Germinal center (tissue), 1 donor: ENCODE measurements around the gene DUSP11.
"Not testable (repeated sequence)": the region's sequence is repeated elsewhere in the genome, so short reads cannot be mapped to it uniquely, and the experiment has no call there.

Experiments used
- DNase-seq: peaks from one replicate; pipeline ENCODE4 v3.0.0; 2012; ENCODE audit warnings: mixed read lengths, low spot score

DUSP11 gene

DNA sequence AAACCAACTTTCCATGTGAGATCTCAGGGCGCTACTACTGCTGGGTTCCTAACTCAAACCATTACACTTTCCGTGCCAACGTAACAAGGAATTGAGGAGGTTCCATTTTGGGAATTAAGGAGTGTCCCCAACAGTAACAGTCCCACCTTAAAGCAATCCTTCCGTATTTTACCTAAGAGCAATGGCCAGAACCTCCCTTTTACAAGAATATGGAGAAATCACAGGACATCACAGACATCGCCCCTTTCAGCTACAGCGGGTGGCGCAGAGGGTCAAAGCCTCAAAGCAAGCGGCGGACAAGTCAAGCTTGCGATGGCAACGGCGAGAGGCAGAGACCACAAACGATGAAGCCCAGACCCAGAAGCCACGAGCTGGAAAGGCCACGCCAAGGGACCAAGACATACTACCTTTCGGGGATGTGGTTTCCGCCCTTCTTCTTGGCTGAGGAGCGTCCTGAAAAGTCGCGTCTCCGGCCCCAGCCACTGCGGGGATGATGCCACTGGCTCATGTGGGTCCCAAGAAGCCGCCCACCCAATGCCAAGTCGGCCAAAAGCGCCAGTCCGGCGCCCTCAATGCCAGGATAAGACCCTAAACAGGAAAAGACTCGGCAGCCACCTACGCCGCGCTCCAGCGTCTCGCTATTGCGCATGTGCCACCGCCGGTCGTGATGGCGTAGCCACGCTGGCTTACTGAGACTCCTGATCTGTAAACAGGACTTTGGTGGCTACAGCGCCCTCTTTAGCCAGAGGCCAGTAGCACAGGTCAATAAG lies at the start of gene DUSP11:
Gene DUSP11, minus strand, starts transcription at position 637 of the 770 bp plus-strand sequence. Its CDS starts 129 bp downstream, at position 508.
- peak; percentile 95 for DNase-seq

DNA sequence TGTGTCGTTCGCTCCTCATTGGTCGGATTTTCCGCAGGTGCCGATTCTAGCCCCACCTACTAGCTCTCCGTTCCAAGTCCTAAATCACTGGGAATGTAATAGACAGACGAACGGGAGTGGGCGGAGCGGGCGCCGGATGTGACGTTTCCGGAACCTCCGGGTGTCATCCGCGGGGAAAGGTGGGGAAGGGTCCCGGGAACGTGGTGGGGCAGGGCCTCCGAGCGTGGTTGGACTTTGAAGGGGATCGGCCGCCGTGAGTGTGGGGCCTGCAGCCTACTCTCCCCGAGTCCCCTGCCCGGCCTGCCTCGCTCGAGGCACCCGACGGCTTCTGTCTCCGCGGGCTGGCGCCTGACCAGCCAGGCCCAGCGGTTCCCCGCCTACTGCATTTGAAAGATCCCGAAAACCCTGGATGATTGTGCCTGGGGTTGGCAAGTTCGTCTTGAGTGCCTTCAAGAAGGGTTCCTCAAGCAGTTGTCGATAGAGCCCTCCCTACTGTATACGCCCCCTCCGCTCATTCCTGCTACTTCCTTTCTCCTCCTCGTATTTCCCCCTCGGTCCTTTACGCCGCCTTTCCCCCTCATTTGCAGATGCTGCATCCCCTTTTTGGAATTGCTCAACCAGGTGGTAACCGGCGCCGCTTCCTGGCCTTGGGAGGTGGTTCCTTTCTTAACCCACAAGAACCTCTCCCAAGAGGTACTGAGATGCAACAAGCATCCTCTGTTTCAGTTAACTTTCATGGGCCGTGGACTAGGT lies 49.1 kb upstream of the DUSP11 start, which contains the start of gene STAMBP:
Gene STAMBP, plus strand, starts transcription at position 144 of the 753 bp plus-strand sequence. CDS start 1,896 bp downstream, outside the sequence.
- peak; percentile 93 for DNase-seq

DNA sequence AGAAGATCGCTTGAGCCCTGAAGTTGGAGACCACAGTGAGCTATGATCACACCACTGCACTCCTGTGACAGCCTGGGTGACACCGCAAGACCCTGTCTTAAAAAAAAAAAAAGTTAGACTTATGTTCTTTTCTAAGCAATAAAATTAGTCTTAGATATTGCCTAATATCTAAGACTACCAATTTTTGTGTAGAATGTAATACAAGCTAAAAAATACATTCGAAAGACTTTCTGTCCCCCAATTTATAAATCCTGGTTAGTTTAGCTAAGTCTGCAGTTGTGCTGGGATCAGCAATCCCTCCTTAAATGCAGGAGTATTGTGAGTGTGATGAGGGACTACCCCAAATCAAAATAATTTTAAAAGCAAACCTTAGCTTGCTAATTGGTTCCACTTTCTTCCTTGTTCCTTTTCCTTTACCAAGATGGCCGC lies 48.5 kb upstream of the DUSP11 start:
- no peak for DNase-seq

DNA sequence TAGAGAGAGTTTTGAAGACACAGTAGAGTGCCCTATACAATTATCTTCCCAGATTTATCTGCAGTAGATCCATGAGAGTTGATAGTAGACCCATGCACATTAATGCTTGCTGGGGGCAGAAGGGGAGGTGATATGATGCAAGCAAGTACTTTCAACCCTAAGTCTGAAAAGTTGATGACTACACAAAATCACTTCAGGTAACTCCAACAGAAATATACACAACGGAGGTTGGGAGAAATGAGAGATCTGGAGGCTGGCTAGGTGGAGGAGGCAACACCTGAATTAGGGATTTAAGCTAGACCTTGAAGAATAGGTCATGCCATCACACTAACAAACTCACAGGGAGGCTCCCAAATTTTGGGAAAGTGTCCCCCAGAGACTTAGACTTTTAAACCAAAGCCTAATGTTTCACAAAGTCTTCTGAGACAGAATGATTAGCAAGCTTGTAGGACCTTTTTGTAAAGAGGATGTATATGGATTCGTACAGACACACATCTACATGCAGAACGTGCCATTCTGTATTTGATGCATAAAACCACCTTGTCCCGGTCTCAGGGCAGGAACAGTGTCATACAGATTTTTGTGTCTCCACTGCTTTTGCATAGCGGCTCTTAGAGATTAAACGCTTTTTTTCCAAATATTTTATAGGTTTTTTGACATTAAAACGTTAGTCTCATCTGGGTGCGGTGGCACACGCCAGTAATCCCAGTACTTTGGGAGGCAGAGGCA lies 47.9 kb upstream of the DUSP11 start:
- DNase-seq, result no peak

DNA sequence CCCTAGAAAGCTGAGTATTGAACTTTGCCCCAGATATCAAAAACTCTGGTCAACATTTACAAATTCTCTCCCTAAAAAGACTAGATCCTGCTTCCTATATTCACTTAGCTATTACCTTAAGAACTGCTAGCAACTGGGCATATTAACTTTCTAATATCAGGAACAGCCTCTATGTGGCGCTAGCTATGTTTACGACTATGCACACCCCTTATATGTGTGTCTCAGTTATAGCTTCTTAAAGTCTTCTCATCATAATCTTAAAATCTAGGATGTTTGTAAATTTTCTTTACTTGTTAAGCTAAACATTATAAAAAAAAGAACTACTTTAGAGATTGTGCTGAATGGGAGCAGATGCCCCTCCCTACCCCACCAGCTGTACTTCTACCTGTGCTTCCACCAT lies 47.1 kb upstream of the DUSP11 start:
- no peak for DNase-seq

DNA sequence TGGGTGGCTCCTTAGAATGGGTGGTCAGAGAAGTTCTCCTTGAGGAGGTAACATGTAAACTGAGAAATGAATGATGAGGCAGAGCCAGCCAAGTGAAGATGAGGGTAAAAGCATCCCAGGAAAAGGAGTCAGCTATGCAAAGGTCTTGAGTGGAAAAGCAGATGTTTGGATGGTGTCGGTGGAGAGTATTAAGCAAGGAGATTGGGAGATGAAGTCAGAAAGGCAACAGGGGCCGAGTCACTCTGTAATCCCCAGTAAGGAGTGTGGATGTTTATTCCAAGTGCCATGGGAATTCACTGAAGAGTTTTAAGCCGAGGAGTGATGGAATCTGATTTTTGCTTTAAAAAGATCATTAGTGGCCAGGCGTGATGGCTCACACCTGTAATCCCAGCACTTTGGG lies 45.5 kb upstream of the DUSP11 start:
- DNase-seq, result no peak

DNA sequence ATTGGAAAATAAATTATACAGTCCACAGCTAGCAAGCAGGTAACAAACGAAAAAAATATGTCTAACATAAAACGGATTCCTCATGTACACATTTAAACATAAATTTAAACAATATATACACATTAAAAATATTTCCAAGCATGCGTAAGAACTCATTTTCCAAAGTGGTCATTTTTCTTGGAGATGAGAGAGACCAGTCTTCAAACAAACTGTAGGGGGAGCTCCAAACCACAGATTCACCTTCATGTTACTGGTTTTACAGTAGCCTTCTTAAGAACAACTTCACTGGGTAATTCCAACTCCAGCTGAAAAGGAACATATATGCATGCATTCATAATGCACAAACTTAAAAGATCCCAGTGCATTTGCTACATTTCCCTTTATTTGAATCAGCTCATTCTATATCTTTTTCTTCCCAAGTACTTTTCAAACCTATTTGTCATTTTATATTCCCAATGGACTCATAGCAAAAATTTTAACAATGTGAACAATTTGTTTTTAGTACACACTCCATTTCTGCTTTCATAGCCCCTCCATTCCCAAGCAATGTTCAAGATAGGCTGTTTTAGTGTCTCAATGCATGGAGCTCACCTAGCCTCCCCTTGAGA lies 44.1 kb upstream of the DUSP11 start:
- DNase-seq, result peak; percentile 54

DNA sequence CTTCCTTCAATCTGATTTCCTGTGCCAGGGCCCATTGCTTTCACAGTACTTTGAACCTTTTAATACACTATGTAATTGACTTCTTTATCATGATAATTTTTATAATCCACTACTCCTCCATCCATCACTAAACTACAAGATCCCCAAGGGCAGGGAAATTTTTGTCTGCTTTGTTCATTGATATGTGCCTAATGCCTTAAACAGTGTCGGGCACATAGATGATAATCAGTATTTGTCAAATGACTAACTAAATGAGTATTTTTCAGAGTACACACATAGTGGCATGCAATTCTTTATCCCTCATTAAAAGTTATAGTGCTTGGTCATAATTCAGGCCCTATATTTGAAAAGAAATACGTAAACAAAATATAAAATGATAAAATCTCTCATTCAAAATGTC lies 43.5 kb upstream of the DUSP11 start:
- no peak for DNase-seq

DNA sequence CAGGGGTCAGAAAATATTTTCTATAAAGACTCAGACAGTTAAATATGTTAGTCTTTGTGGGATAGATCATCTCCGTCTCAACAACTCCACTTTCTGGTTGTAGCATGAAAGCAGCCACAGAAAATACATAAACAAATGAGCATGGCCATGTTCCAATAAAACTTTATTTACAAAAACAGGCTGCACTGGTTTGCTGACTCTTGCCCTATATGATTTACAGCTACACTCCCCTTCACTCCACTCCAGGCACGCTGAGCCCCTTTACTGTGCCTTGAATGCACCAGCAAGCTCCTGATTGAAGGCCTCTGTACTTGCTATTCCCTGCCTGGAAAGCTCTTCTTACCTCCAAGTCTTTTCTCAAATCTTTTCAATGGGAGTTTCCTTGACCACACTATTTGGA lies 43.1 kb upstream of the DUSP11 start:
- no peak for DNase-seq

DNA sequence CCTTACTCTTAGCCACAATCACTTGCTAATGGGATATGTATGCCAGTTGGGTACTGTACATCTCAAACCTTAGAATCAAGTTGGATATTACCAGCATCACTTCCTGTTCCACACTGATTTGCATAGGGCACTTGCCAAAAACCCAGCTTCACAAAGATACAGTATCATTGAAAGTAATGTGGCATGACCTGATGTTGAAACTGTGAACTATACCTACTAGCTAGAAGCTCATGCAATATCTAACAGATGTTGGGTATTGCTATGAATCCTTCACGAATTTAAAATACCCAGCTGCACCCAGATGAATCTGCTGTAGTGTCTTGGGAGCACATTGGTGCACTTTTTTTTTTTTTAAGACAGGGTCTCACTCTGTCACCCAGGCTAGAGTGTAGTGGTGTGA lies 42.4 kb upstream of the DUSP11 start:
- peak; percentile 22 for DNase-seq

DNA sequence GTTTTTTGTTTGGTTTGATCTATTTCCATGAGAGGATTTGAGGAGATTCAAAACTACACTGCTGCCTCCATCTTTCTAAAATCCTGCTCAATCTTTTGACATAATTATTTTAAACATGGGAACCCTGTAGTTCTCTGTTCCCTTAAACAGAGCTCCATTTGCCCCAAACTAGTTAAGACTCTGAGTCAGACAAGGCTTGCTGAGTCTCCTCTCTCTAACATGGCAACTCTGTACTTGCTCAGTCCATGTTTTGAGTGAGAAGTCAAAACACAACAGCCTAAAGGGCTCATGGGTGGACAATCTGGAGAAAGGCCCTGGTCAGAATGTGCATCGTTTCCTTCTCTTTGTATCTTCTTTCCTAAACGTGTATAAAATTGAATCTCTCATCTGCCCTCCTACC lies 41.8 kb upstream of the DUSP11 start:
- DNase-seq, result no peak

DNA sequence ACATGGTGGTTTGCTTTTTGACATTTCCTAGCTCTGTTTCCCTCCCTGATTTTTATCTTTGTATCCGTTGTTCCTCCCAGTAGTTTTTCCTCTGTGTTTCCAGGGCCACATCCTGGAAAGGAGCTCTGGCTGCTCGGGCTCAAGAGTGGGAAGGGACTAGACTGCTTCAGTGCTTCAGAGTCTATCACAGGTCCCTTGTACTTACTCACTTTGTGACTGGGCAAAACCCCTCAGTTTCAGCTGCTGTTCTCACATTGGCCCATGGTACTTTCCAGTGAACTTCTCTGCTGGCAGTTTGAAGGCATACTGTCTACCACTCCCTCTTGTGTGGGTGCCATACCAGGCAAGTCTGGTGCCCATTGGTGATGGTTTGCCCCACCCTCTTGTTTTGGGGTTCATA lies 41.3 kb upstream of the DUSP11 start:
- DNase-seq, result no peak

DNA sequence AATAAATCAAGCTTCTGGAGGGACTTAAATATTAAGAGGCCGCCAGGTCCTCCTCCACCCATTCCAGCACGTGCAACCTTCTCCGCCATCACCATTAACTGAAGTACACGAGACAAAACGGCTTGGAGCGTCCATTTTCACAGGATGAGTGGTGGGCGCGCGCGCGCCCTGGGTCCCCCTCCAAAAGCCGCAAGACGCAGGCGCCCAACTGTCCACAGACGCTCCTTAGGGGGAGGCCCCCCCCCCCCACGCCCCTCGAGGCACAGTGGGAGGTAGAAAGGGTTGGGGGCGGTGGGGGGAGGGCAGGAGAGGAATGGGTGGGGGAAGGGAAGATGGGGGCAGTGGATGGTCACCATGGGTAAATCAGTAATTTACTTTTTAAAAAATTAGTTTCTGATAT lies 38.4 kb upstream of the DUSP11 start:
- no peak for DNase-seq

DNA sequence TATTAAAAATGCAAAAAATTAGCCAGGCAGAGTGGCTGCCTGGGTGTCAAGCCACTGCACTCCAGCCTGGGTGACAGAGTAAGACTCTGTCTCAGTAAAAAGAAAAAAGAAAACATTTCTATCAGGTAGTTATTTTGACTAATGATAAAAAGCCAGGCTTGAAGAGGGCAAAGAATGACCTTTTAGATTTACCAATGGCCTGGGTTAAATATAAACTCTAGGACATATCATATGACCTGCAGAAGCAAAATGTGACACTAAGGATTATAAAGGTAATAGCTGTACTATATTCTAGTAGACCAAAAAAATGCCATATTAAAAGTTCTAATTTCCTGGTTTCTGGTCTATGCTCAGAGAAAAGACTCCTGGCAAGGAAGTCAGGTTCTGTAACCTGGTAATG lies 32.7 kb upstream of the DUSP11 start:
- DNase-seq, result no peak

DNA sequence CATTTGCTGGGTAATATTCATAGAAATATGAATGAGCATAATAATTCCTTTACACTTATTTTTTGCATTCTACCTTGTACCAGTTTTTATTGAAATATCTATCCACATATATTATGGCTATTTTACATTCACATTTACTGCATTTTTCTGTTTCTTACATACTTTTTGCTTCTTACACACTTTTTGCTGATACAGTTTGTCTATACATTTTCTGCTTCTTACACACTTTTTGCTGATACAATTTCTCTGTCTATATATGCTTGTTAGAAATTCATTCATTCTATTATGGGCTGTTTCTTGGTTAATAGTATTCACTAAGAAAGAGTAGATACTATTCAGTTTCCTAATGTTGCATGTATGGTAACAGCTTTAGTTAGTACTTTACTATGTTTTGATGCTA lies 32.0 kb upstream of the DUSP11 start:
- no peak for DNase-seq

DNA sequence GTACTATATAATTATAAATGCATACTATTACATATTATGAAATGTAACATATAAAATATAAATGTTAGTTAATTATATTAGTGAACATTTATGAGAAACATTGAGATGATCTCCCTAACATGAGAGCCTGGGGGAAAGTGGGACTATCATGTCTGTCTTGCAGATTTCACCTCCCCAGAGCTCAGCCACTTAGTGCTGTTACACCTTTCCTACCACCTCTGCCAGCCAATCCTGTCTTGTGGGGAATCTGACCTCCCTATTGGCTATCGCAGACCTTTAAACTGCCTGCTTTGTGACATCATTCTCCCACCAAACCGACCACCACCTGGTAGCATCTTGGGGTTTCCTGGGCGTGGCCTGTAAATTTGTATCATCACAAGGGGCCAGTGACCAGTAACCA lies 4.0 kb upstream of the DUSP11 start, which contains the start of gene C2orf78:
Gene C2orf78, plus strand, starts transcription at position 301 of the 400 bp plus-strand sequence. CDS start 127 bp downstream, outside the sequence.
- not testable (repeated sequence) for DNase-seq

DNA sequence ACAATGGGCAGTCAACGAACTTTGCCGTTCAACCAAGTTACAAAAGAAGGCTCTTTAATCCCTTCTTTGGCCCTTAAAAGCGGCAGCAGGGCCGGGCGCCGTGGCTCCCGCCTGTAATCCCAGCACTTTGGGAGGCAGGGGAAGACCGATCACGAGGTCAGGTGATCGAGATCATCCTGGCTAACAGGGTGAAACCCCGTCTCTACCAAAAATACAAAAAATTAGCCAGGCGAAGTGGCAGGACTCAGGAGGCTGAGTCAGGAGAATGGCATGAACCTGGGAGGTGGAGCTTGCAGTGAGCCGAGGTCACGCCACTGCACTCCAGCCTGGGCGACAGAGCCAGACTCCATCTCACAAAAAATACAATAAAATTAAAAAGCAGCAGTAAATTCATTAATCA lies 3.5 kb upstream of the DUSP11 start:
- DNase-seq, result not testable (repeated sequence)

DNA sequence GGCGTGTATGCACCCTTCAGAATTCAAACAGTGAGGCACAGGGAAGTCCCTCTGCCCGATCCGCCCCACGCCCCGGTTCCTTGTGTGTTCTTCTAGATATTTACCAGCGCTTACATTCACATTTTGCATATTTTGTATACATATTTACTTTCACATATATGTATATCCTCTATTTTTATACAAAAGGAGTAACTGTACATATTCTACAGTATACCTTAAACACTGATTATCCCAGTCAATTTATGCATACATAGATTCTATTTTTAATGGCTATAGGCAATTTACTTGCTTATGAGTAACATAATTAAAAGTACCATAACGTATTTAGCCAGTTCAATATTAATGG lies 307 bp upstream of the DUSP11 start:
- no peak for DNase-seq

DNA sequence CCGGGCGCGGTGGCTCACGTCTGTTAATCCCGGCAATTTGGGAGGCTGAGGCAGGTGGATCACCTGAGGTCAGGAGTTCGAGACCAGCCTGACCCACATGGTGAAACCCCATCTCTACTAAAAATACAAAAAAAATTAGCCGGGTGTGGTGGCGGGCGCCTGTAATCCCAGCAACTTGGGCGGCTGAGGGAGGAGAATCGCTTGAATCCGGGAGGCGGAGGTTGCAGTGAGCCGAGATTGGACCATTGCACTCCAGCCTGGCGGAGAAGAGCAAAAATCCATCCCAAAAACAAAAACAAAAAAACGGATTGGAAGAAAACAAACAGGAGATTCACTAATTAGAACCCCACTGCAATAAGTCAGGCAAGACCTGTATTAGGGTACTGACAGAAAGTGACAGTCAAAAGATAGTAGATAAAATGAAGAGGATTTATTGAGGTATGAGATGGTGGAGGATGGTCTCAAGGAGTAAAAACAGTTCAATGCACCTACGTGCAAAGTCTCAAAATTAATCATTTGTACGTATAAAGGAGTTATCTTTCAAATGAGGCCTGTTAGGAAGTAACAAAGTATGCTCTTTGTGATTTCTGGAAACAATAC lies 936 bp downstream of the DUSP11 start:
- not testable (repeated sequence) for DNase-seq

DNA sequence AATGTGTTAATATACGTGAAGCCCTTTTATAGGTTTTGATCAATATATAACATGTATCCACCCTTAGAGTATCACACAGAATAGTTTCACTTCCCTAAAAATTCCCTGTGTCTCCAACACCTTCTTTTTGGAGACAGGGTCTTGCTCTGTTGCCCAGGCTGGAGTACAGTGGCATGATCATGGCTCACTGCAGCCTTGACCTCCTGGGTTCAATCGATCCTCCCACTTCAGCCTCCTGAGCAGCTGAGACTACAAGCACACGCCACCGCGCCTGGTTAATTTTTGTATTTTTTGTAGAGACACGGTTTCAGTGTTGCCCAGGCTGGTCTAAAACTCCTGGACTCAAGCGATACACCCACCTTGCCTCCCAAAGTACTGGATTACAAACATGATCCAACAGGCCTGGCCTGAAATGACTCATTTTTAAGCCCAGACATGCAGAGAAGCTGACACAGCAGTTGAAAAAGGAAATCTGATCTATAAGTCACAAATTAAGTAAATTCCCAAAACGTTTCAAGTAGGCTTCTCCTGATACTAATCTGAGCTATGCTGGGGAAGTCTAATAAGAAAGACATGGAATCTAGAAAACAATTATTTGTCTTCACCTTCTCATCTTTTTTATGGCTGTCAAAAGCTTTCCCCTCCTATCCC lies 2.9 kb downstream of the DUSP11 start:
- no peak for DNase-seq

DNA sequence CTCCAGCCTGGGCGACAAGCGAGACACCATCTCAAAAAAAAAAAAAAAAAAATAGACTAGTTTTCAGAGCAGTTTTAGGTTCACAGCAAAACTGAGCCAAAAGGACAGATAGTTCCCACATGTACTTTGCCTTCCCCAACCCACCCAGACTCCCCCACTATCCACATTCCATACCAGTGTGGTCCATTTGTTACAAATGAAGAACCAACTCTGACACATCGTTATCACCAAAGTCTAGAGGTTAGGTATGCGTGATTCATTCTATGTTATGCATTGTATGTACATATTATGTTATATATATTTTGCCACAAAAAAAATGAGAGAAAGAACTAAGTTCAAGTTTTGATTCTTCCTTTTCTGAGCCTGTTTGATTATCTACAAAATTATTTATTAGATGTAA lies 3.5 kb downstream of the DUSP11 start:
- DNase-seq, result no peak
